HG02981 (cell line): ENCODE results near the gene VAX1.
"Not testable (repeated sequence)": the region's sequence is repeated elsewhere in the genome, so short reads cannot be mapped to it uniquely, and the experiment has no call there.

ENCODE experiments used
- ATAC-seq: cut with Tn5 transposase; IDR thresholded peaks from one replicate; pipeline ENCODE4 v1.9.1; 2021; ENCODE audit warnings: mild to moderate bottlenecking, moderate library complexity; ENCODE audit not compliant: unreplicated experiment

VAX1 gene

GRCh38 chr10:117137911-117138642 lies at the start of gene VAX1:
Gene VAX1, minus strand, starts transcription at chr10:117138270. Its CDS starts 214 bp downstream, at chr10:117138056.
- ATAC-seq, result no peak

- no peak for ATAC-seq
These were observed 49.0 kb upstream of the VAX1 start for GRCh38 chr10:117186832-117187615.

- not testable (repeated sequence) for ATAC-seq
These were observed 47.7 kb upstream of the VAX1 start for GRCh38 chr10:117185817-117186216.

- ATAC-seq, result no peak
These were observed 46.8 kb upstream of the VAX1 start for GRCh38 chr10:117184821-117185220.

- ATAC-seq, result no peak
These were observed 46.2 kb upstream of the VAX1 start for GRCh38 chr10:117184296-117184695.

- no peak for ATAC-seq
These were observed 40.1 kb upstream of the VAX1 start for GRCh38 chr10:117178190-117178589.

GRCh38 chr10:117175901-117176534 lies 37.9 kb upstream of the VAX1 start:
- peak; percentile 53 for ATAC-seq

- peak; percentile 36 for ATAC-seq
These were observed 37.3 kb upstream of the VAX1 start for GRCh38 chr10:117175215-117175900.

- ATAC-seq, result peak; percentile 73
These were observed 36.6 kb upstream of the VAX1 start for GRCh38 chr10:117174439-117175214.

GRCh38 chr10:117170244-117170643 lies 32.2 kb upstream of the VAX1 start:
- no peak for ATAC-seq

GRCh38 chr10:117169480-117169879 lies 31.4 kb upstream of the VAX1 start:
- no peak for ATAC-seq

GRCh38 chr10:117168729-117169128 lies 30.7 kb upstream of the VAX1 start:
- no peak for ATAC-seq

GRCh38 chr10:117167789-117168674 lies 30.0 kb upstream of the VAX1 start:
- peak; percentile 77 for ATAC-seq

- ATAC-seq, result no peak
These were observed 29.3 kb upstream of the VAX1 start for GRCh38 chr10:117167346-117167788.

GRCh38 chr10:117166418-117167345 lies 28.6 kb upstream of the VAX1 start:
- ATAC-seq, result no peak

- ATAC-seq, result no peak
These were observed 27.7 kb upstream of the VAX1 start for GRCh38 chr10:117165538-117166417.
